GM18517 (cell line): ENCODE results near the gene LIPK.
"Not testable (repeated sequence)": the region's sequence is repeated elsewhere in the genome, so short reads cannot be mapped to it uniquely, and the experiment has no call there.

Source experiments
- ATAC-seq: cut with Tn5 transposase; IDR thresholded peaks from one replicate; pipeline ENCODE4 v1.9.1; 2021; ENCODE audit warnings: mild to moderate bottlenecking, moderate library complexity; ENCODE audit not compliant: unreplicated experiment

The LIPK gene

GRCh38 chr10:88715517-88715916 lies 9.5 kb downstream of the LIPK start:
- no peak for ATAC-seq

GRCh38 chr10:88721392-88721791 lies 15.3 kb downstream of the LIPK start:
- no peak for ATAC-seq

GRCh38 chr10:88725798-88726197 lies 19.7 kb downstream of the LIPK start:
- no peak for ATAC-seq

- no peak for ATAC-seq
These were observed 22.2 kb downstream of the LIPK start for GRCh38 chr10:88728107-88728763.

GRCh38 chr10:88730864-88731263 lies 24.8 kb downstream of the LIPK start:
- no peak for ATAC-seq

- no peak for ATAC-seq
These were observed 25.2 kb downstream of the LIPK start for GRCh38 chr10:88731296-88731695.

GRCh38 chr10:88733215-88733614 lies 27.2 kb downstream of the LIPK start:
- ATAC-seq, result no peak

GRCh38 chr10:88735661-88736060 lies 29.6 kb downstream of the LIPK start:
- no peak for ATAC-seq

- not testable (repeated sequence) for ATAC-seq
These were observed 35.9 kb downstream of the LIPK start for GRCh38 chr10:88741921-88742320.

- no peak for ATAC-seq
These were observed 36.4 kb downstream of the LIPK start for GRCh38 chr10:88742448-88742847.

- no peak for ATAC-seq
These were observed 38.0 kb downstream of the LIPK start for GRCh38 chr10:88744002-88744401.

GRCh38 chr10:88745633-88746032 lies 39.6 kb downstream of the LIPK start:
- ATAC-seq, result no peak

GRCh38 chr10:88754287-88754686 lies 48.2 kb downstream of the LIPK start:
- no peak for ATAC-seq

GRCh38 chr10:88755753-88756152 lies 49.7 kb downstream of the LIPK start:
- peak; percentile 53 for ATAC-seq

- no peak for ATAC-seq
These were observed 50.6 kb downstream of the LIPK start for GRCh38 chr10:88756660-88757059.

- no peak for ATAC-seq
These were observed 53.5 kb downstream of the LIPK start, which contains the start of gene LIPN for GRCh38 chr10:88759366-88760101. Gene LIPN (plus strand): TSS chr10:88760020. CDS start chr10:88761406, 1,386 bp downstream.

GRCh38 chr10:88762906-88763305 lies 56.9 kb downstream of the LIPK start:
- ATAC-seq, result no peak

- no peak for ATAC-seq
These were observed 57.4 kb downstream of the LIPK start for GRCh38 chr10:88763441-88763840.

- ATAC-seq, result no peak
These were observed 58.1 kb downstream of the LIPK start for GRCh38 chr10:88764110-88764509.

- no peak for ATAC-seq
These were observed 59.8 kb downstream of the LIPK start for GRCh38 chr10:88765816-88766215.

- no peak for ATAC-seq
These were observed 63.3 kb downstream of the LIPK start for GRCh38 chr10:88769384-88769783.

- no peak for ATAC-seq
These were observed 75.2 kb downstream of the LIPK start for GRCh38 chr10:88781206-88781605.
